HUDEP-2 (cell line): ENCODE measurements around the gene DPP8.
A peak's percentile ranks its signal among the peaks of the same experiment; 100 is the strongest.
"Not testable (repeated sequence)": the region's sequence is repeated elsewhere in the genome, so short reads cannot be mapped to it uniquely, and the experiment has no call there.

ENCODE experiments used
- DNase-seq, 76 experiments: peaks; one replicate each; lab custom pipeline; 2025; ENCODE audit not compliant: unreplicated experiment in 76 of 76; lab: John Stamatoyannopoulos, UW

Gene DPP8

GRCh38 chr15:65516997-65517865, at the start of gene DPP8:
TSS of gene DPP8 (minus strand) at chr15:65517689. CDS start at chr15:65512553, 5,136 bp downstream.
- DNase-seq = peak; percentile 37 to 94 (median 88)

- no peak for DNase-seq
These were observed 44.4 kb upstream of the DPP8 start for GRCh38 chr15:65561934-65562333.

DNA sequence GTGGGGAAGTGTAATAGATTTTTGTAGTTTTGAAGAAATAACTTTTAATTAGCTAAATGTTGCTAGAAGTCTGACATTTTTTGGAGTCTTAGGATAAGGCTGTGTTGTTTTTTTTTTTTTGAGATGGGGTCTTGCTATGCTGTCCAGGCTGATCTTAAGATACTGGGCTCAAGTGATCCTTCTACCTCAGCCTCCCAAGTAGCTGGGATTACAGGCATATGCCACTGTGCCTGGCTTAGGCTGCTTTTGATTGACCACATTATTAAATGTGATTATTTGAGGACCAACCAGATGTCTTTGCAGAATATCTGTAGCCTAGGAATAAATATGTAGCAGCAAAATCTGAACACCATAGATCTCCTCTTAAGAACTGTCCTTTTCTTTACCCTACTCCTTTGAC, 42.5 kb upstream of the DPP8 start:
- no peak for DNase-seq

- no peak for DNase-seq
These were observed 41.7 kb upstream of the DPP8 start for GRCh38 chr15:65558997-65559760.

GRCh38 chr15:65558336-65558735, 40.8 kb upstream of the DPP8 start:
- no peak for DNase-seq

GRCh38 chr15:65556622-65557021, 39.1 kb upstream of the DPP8 start:
- DNase-seq = no peak

- DNase-seq = no peak
These were observed 36.2 kb upstream of the DPP8 start for GRCh38 chr15:65553691-65554090.

- DNase-seq = not testable (repeated sequence)
These were observed 35.4 kb upstream of the DPP8 start for GRCh38 chr15:65552851-65553250.

GRCh38 chr15:65551183-65551582, 33.7 kb upstream of the DPP8 start:
- peak in 8 of 76 experiments; percentile 2 to 34 (median 14) for DNase-seq

DNA sequence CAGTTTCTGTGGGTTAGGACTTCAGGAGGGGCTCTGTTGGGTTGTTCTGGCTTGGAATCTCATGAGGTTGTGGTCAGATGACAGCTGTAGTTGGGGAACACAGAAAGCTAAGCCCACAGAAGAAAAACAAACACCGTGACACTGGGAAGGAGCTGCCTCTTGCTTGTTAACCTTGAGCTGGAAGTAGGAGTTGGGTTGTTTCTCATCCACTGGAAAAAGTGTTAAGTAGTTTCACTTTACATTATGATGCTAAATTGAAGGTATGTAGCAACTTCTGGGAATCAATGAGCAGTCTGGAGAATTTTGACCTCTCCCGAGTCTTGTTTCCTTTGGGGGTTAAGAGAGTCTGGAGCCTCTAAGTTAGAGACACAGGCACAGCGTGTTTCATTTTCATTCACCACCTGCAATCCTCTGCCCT, 33.2 kb upstream of the DPP8 start:
- DNase-seq = no peak

GRCh38 chr15:65549288-65549687, 31.8 kb upstream of the DPP8 start:
- not testable (repeated sequence) for DNase-seq

DNA sequence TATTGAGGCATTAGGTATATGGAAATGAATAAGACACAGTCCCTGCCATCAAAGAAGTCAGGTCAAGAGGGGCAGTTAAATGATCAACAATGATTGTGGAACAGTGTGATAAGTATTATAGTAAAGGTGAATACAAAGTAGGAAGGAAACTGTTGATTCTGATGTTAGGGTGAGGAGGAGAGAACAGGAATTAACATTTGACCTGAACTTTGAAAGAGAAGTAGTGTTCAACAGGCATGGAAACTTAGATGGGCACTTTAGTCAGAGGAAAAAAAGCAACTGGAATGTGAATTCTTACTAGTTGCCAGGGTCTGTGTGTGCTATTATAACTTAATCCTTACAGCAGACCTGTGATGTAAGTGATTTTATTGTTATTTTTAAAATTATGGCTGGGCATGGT, 30.4 kb upstream of the DPP8 start:
- DNase-seq = no peak

- no peak for DNase-seq
These were observed 23.8 kb upstream of the DPP8 start for GRCh38 chr15:65541231-65541820.

GRCh38 chr15:65540314-65540713, 22.8 kb upstream of the DPP8 start:
- DNase-seq = no peak

GRCh38 chr15:65535192-65535591, 17.7 kb upstream of the DPP8 start:
- DNase-seq = no peak

GRCh38 chr15:65533057-65533756, 15.7 kb upstream of the DPP8 start:
- DNase-seq = no peak

DNA sequence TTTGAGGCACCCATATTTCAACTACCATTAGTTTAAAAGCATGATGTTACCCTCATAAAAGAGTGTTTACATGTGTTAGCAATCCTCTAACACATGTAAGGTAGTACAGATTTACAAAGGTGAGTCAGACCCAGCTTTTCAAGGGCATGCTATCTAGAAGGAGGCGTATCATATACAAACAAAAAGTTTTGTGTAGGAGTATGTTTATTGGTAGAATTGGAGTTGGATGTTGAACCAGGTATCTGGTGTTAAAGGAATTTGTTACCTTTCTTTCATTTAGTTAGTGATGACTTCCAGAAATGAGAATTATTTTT, 15.2 kb upstream of the DPP8 start:
- DNase-seq = peak in 2 of 76 experiments; percentile 17 to 26

DNA sequence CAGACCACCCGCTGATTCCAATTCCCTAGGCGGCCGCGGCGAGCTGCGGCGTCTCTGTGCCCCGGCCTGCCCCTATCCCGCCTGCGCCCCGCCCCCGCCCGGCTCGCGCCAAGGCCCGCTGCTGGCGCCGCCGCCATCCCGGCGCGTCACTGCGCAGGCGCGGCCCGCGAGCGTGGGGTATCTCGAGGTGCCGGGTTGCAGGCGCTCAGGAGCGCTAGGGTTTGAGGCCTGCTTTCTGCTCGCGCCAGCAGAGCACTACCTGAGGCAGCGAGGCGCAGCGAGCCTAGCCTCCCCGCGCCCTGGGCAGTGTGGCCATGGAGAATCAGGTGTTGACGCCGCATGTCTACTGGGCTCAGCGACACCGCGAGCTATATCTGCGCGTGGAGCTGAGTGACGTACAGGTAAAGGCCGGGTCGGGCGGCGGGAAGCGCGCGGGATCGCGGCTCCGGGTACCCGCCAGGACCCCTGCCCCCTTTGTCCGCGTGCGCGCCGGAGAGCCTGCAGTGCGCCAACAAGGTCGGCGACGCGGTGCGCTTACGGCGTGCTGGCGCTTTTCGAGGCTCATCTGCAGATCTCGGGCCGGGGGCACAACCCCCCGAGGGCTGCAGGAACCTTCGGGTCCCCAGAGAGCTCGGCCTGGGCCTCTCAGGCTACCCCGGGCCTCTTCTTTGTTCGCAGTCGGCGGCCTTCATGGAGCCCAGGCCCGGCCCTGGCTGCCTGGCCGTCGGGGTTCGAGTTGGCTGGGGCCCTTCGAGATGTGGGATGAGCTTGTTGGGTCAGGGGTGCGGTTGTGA, 13.0 kb upstream of the DPP8 start, which contains the start of gene HACD3:
Gene HACD3 (plus strand): TSS at position 146 of the 794 bp plus-strand sequence. CDS start 169 bp downstream, at position 315.
- DNase-seq = peak in 73 of 76 experiments; percentile 12 to 91 (median 77)

DNA sequence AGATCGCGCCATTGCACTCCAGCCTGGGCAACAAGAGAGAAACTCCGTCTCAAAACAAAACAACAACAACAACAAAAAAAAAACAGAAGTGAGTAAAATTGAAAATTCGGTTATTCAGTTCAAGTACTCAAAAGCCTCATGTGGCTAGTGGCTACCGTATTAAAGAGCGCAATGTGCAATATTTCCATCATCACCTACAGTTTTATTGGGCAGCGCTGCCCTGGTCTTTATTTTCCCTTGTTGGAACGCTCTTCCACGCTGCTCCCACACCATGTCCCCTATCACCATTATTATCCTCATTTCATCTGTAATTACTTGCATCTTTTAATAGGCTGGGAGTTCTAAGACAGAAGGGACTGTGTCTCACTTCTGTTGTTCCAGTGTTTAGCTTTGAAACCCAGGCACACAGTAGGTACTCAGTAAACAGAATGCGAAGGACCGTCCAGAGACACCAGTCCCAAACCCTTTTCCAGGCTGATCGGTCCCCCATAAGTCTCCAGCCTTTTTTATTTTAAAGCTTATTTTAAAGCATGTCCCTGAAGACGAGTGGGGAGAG, 12.4 kb upstream of the DPP8 start:
- DNase-seq = no peak
